ENCODE results near the gene ZACN. TPM values are rescaled to one million over a fixed set of nuclear protein-coding genes. Genes with fewer than 3 reads are reported as not detected.
"Not testable (repeated sequence)": the region's sequence is repeated elsewhere in the genome, so short reads cannot be mapped to it uniquely, and the experiment has no call there.

Gene ZACN
- polyA plus RNA-seq, 3 donors from 2014 or later, result 0.59 to 0.60 TPM; not detected in 1

DNA sequence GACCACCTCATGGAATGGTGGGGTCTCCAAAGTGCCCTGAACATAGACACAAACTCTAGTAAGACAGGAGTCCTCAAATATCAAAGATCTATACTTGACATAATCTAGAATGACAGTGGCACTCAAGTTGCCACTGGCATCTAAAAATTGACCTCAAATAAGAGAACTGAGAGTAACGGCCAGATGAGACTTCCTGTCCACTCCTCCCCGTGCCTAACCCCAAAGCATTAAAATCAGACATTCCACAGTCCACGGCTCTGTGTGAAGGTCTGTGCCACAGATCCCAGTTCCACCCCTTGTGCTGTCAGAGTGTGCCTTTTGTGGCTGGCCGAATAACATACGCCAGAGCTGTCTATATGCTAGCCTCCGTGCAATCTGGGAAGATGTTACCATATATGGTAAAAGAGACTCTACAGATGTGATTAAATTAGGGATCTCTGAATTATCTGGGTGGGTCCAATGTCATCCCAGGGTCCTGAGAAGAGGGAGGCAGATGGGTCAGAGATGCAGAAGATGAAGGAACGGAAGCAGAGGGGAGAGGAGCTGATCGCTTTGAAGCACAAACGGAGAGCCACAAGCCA, 30.9 kb upstream of the ZACN start:
- H3K4me1 Mint-ChIP-seq, result no peaks in the 10 kb centered on the region
- peaks cover 33 to 54% (median 47%) of the 10 kb centered on the region in 3 donors for H3K36me3 Mint-ChIP-seq
- no peak for DNase-seq
- no peaks in the 10 kb centered on the region for H3K9me3 Mint-ChIP-seq
- peak overlapping the region in 2 of 6 donors; percentile 16 to 57 for H3K27ac Mint-ChIP-seq
- peaks cover 0 to 6% (median 5%) of the 10 kb centered on the region in 3 donors for H3K27me3 Mint-ChIP-seq (ENCODE audit: low read depth in 3 of 3)
- H3K4me3 Mint-ChIP-seq, result no peak overlapping the region

DNA sequence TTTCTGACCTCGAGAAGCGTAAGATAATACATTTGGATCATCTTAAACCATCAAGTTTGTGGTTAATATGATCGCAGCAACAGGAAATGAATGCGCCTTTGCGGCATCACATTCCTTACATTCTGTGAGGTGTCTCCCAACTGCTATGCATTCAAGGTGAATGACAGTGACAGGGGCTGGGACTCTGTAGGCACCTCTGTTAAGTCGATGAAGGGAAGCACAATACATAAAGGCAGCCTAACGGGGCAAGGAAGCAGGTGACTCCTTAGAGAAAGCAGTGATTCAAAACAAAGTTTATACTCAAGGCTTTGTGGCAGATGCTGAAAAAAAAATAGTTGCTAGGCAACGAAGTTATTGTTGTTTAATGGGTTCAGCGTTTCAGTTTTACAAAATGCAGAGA, 30.3 kb upstream of the ZACN start:
- Mint-ChIP-seq H3K4me1 (no peaks in the 10 kb centered on the region), H3K27ac (no peak overlapping the region), H3K9me3 (no peaks in the 10 kb centered on the region), H3K4me3 (no peak overlapping the region), H3K36me3 (peaks cover 29 to 53% (median 44%) of the 10 kb centered on the region in 3 donors), H3K27me3 (ENCODE audit: low read depth in 3 of 3) (peaks cover 0 to 5% (median 3%) of the 10 kb centered on the region in 3 donors)
- no peak for DNase-seq

DNA sequence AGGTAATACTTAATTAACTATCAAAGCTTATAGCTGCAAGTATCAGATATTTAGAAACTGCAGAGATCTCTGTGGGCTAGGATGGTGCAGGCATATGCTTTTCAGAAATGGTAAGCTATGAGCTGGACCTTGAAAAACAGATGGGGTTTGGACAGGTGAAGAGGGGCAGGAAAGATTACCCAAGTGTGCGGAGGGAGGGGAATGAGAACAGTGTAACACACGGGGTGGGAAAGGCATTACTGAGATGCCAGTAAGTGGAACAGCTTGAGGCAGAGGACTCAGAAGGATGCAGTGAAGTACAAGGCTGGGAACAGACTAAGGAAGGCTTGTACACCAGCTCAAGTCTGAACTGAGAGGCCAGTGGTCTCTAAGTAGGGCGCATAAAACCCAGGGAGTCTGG, 29.7 kb upstream of the ZACN start:
- Mint-ChIP-seq H3K27me3 (ENCODE audit: low read depth in 3 of 3) (peaks cover 0 to 5% (median 3%) of the 10 kb centered on the region in 3 donors), H3K9me3 (no peaks in the 10 kb centered on the region), H3K27ac (no peak overlapping the region), H3K4me1 (no peaks in the 10 kb centered on the region), H3K4me3 (no peak overlapping the region), H3K36me3 (peaks cover 24 to 53% (median 43%) of the 10 kb centered on the region in 3 donors)
- no peak for DNase-seq

DNA sequence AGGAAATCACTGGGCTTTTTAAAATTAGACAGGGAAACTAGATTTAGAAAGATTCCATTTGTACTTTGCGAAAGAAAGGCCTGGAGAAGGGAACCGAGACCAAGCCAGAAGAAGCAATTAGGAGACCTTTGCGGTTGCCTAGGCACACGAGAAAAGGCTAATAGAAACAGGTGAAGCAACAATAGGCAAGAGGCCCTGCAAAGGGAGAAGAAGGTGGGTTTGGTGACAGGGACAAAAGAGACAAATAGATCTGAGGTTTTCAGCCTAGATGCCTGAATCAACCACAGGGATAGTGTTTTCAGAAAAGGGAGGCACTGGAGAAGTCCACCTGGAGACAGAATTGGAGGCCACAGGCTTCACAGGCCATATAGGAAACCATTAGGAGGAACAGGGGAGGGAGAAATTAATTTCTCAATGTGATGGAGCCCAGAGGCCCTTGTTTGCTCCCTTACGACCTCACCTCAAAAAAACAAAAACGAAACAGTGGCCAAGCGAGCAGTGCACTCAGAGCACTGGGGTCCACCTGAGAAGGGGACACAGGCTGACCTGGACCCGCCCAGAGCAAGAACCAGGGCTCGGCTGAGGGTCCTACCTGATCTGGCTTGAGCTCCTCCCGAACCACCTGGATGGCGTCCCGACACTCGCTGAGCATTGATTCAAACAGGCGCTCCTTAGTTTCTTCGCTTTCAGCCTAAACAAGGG, 29.0 kb upstream of the ZACN start:
- H3K36me3 Mint-ChIP-seq, result peaks cover 21 to 46% (median 39%) of the 10 kb centered on the region in 3 donors
- no peaks in the 10 kb centered on the region for H3K9me3 Mint-ChIP-seq
- H3K27me3 Mint-ChIP-seq (ENCODE audit: low read depth in 3 of 3), result peaks cover 0 to 5% (median 3%) of the 10 kb centered on the region in 3 donors
- DNase-seq, result no peak
- no peak overlapping the region for H3K4me3 Mint-ChIP-seq
- no peaks in the 10 kb centered on the region for H3K4me1 Mint-ChIP-seq
- H3K27ac Mint-ChIP-seq, result peak overlapping the region in 2 of 6 donors; percentile 15 to 51

DNA sequence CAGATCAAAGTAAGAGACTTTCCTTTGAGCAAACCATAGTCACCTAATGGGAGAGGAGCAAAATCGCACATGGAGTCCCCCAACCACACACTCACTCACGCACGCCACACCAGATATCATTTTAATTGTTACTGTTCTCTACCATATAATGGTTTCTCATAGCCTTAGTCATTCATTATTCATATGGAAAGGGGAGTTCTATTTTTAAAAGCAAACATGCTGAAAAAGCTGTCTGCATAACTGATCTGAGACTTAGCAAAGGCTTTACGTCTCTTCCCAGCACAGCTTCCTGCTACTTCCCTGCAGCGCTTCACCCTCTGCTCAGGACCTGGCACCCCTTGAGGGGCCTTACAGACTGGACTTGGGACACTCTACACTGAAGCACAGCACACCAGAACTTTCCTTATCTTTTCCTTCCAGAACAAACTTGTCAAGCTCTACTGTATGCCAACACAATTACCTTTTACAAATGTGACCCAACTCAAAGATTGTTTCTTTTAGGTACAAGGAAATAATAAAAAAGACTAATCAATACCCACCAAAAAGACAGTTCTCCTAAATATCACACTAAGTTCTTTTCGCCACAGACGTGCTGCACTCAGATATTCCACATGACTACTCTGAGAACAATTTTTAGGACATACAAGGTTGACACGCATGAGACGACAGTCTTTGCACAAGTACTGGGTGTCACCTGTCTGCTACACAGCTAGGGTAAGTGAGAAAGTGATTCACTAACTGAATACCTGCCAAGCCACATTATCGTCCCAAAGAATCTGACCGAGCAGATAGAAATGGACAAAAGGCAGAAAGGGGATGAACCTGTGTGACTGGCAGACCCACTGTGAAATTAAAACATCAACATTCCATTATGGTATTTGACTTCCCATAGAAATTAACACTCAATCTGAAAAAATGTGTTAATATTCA, 28.2 kb upstream of the ZACN start:
- H3K4me3 Mint-ChIP-seq, result no peak overlapping the region
- peaks cover 14 to 38% (median 32%) of the 10 kb centered on the region in 3 donors for H3K36me3 Mint-ChIP-seq
- H3K27me3 Mint-ChIP-seq (ENCODE audit: low read depth in 3 of 3), result peaks cover 0 to 5% (median 3%) of the 10 kb centered on the region in 3 donors

DNA sequence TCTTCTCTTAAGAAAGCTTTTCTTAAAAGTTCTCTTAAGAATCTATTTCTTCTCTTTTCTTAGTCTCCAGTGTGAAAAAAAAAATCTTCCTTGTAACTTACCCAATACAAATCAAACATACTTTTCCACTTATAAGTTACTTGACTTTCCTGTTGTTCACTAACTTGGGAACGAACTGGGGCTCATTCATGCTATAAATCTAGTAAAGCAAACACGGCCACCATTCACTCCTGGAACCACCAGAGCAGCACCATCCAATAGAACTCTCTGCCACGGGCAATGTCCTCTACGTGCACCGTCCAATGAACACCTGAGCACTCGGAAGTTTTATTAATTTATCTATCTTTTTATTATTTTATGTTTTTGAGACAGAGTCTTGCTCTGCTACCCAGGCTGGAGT, 27.4 kb upstream of the ZACN start:
- H3K27me3 Mint-ChIP-seq (ENCODE audit: low read depth in 3 of 3), result peaks cover 0 to 6% (median 3%) of the 10 kb centered on the region in 3 donors
- no peak for DNase-seq
- no peaks in the 10 kb centered on the region for H3K4me1 Mint-ChIP-seq
- peaks cover 12 to 43% (median 35%) of the 10 kb centered on the region in 3 donors for H3K36me3 Mint-ChIP-seq
- H3K27ac Mint-ChIP-seq, result no peak overlapping the region
- no peak overlapping the region for H3K4me3 Mint-ChIP-seq
- no peaks in the 10 kb centered on the region for H3K9me3 Mint-ChIP-seq

More for the DNA sequence above, 28.2 kb upstream of the ZACN start:
- H3K4me1 Mint-ChIP-seq, result no peaks in the 10 kb centered on the region
- no peaks in the 10 kb centered on the region for H3K9me3 Mint-ChIP-seq
- no peak for DNase-seq
- no peak overlapping the region for H3K27ac Mint-ChIP-seq

DNA sequence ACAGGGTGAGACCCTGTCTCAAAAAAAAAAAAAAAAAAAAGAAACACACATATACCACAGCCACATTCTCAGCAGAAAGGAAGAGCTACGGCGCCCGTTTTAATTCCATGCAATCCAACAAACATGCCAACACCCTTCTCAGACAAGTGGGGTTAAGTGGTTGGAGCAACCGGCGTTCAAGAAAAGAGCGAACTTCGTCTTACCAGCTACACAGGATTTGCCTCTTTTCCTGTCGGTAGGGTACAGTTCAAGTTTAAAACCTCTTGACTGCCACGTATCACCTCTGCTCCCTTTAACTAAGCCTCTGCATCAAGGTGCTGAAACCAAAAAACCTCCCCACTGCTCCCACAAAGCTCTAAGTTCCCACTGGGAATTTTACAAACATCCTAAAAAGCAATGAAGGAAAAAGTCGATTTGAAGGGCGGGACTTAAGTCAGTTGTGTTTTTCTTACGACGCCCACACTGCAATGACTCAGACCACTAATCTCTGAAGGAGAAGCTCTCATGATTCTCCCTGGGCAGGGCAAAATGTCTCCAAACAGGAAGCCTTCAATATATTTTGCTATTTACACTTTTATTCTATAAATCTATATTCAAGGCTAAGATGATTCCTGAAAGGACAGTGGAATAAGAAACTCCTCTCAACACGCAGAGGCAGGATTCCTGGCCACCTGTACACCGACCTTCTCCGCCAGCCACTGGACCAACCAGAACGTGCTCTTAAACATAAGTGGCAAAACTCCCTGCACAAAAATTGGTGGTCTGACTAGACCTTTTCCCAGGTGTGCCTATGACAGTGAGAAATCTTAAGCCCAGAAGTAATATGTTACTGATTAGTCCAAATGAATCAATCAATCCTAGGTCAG, 25.5 kb upstream of the ZACN start:
- no peaks in the 10 kb centered on the region for H3K4me1 Mint-ChIP-seq
- no peaks in the 10 kb centered on the region for H3K9me3 Mint-ChIP-seq
- no peak for DNase-seq
- peak overlapping the region in 1 of 6 donors; percentile 45 for H3K27ac Mint-ChIP-seq
- H3K27me3 Mint-ChIP-seq (ENCODE audit: low read depth in 3 of 3), result peaks cover 0 to 6% (median 3%) of the 10 kb centered on the region in 3 donors
- H3K4me3 Mint-ChIP-seq, result no peak overlapping the region
- H3K36me3 Mint-ChIP-seq, result peaks cover 16 to 47% (median 36%) of the 10 kb centered on the region in 3 donors

DNA sequence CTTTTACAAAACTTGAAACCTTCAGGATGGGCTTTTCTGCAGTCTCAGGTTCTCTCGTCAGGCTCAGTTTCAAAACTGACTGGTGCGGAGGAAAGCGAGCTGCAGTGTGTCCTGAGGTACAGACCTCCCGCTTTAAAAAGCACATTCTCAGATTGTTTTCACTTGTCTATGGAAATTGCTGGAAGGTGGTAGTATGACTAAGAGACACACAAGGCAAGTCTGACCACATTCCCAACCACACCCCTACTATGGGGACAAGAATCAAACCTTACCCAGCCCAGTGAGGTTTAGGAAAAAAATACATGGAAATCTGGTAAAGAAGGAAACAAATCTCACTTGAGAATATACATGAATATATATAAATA, 24.9 kb upstream of the ZACN start:
- H3K9me3 Mint-ChIP-seq, result no peaks in the 10 kb centered on the region
- no peaks in the 10 kb centered on the region for H3K4me1 Mint-ChIP-seq
- no peak for DNase-seq
- H3K36me3 Mint-ChIP-seq, result peaks cover 16 to 48% (median 37%) of the 10 kb centered on the region in 3 donors
- peak overlapping the region in 1 of 6 donors; percentile 31 for H3K27ac Mint-ChIP-seq
- peaks cover 0 to 6% (median 3%) of the 10 kb centered on the region in 3 donors for H3K27me3 Mint-ChIP-seq (ENCODE audit: low read depth in 3 of 3)
- no peak overlapping the region for H3K4me3 Mint-ChIP-seq

DNA sequence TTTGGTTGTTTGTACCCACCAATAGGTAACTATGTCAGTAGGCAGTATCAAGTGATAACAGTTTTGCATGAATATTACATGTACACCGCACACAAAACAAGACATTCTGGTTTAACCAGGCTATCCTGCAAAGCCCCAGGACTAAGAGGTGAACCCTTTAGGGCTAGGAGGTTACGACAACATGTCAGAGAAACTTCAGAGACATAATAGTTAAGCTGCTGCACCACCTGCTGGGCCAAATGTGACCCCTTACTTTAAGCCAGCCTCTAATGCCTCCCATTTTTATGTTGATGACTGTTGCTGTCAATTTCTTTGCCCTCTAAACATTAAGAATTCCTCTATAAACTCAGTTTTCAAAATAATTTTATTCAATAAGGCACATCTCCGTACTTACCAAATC, 22.1 kb upstream of the ZACN start:
- DNase-seq, result no peak

DNA sequence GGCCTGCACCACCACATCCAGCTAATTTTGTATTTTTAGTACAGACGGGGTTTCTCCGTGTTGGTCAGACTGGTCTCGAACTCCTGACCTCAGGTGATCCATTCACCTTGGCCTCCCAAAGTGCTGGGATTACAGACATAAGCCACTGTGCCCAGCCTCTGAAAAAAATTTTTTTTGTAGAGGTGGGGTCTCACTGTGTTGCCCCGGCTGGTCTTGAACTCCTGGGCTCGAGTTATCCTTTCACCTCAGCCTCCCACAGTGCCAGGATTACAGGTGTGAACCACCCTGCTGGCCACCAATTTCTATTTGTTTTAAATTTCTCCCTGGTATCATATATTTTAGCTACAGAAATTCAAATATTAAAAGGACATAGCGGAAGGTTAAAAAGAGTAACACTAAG, 20.7 kb upstream of the ZACN start:
- H3K27me3 Mint-ChIP-seq (ENCODE audit: low read depth in 3 of 3); H3K4me3 Mint-ChIP-seq; H3K9me3 Mint-ChIP-seq; H3K4me1 Mint-ChIP-seq; DNase-seq: not testable (repeated sequence)
- H3K27ac Mint-ChIP-seq, result peak overlapping the region in 1 of 6 donors; percentile 59
- peaks cover 23 to 49% (median 33%) of the 10 kb centered on the region in 3 donors for H3K36me3 Mint-ChIP-seq

More for the DNA sequence above, 22.1 kb upstream of the ZACN start:
- no peak overlapping the region for H3K4me3 Mint-ChIP-seq
- H3K27me3 Mint-ChIP-seq (ENCODE audit: low read depth in 3 of 3), result peaks cover 0 to 1% (median 0%) of the 10 kb centered on the region in 3 donors
- H3K4me1 Mint-ChIP-seq, result no peaks in the 10 kb centered on the region
- peaks cover 23 to 45% (median 33%) of the 10 kb centered on the region in 3 donors for H3K36me3 Mint-ChIP-seq
- H3K27ac Mint-ChIP-seq, result no peak overlapping the region
- H3K9me3 Mint-ChIP-seq, result no peaks in the 10 kb centered on the region

DNA sequence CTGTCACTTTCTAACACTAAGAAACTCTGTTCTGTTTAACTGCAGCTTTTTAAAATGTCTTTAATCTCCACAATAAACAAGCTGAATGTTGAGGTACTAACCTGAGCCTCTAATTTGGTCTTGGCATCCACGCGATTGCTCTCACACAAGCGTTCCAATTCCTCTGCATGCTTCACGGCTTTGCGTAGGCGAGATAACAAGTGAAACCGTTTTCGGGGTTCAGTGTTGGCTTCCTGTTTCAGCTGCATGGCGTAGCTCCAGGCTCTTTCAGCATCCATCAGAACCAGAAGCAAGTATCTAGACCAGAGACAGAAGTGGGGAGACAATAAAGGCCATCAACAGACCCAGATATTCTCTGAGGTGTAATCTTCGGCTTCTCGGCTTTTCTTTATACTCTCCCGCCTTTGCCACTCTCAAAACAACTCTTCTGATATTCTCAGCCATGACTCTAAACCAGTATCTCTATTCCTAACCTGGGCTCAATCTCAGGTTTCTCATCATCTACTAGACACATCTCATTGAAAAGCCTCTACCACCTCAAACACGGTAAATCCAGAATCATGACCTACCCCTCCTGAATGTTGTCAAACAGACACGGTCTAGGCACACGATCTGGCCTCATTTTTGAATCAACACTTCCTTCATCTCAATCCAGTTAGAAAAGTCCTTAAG, 15.0 kb upstream of the ZACN start:
- H3K9me3 Mint-ChIP-seq, result no peaks in the 10 kb centered on the region
- no peaks in the 10 kb centered on the region for H3K27me3 Mint-ChIP-seq (ENCODE audit: low read depth in 3 of 3)
- no peak for DNase-seq
- peak overlapping the region in 1 of 6 donors; percentile 32 for H3K27ac Mint-ChIP-seq
- peaks cover 6% of the 10 kb centered on the region in 2 donors for H3K4me1 Mint-ChIP-seq
- peak overlapping the region in 1 of 5 donors; percentile 7 for H3K4me3 Mint-ChIP-seq
- peaks cover 25 to 42% (median 27%) of the 10 kb centered on the region in 3 donors for H3K36me3 Mint-ChIP-seq

DNA sequence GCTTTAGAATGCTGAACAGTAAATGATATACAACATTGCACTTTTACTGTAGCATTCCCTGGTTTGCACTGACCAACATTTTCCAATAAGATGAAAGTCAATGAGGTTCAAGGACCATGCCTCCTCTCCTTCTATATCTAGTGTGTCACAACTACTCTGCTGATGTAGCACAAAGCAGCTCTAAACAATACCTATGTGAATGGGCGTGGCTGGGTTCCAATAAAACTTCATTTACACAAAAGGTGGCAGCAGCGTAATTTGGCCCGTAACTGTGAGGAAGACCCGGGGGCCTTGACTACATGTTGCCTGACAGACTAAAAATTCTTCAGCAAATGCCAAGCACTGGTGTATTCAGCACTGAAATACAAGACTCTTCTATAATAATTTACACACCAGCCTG, 13.2 kb upstream of the ZACN start:
- H3K4me3 Mint-ChIP-seq, result no peak overlapping the region
- no peaks in the 10 kb centered on the region for H3K27me3 Mint-ChIP-seq (ENCODE audit: low read depth in 3 of 3)
- no peak for DNase-seq
- no peak overlapping the region for H3K27ac Mint-ChIP-seq
- no peaks in the 10 kb centered on the region for H3K9me3 Mint-ChIP-seq
- H3K36me3 Mint-ChIP-seq, result peaks cover 19 to 35% (median 22%) of the 10 kb centered on the region in 3 donors
- peaks cover 12 to 15% of the 10 kb centered on the region in 2 donors for H3K4me1 Mint-ChIP-seq
